Right cardiac atrium (tissue), 5 donors: ENCODE measurements around the gene RAPGEF4. TPM values are rescaled to one million over a fixed set of nuclear protein-coding genes. Genes with fewer than 3 reads are reported as not detected.
A peak's percentile ranks its signal among the peaks of the same experiment; 100 is the strongest.
"Not testable (repeated sequence)": the region's sequence is repeated elsewhere in the genome, so short reads cannot be mapped to it uniquely, and the experiment has no call there.

ENCODE experiments used
- ATAC-seq, 2 donors: fragments of 200-7000 bp; cut with Tn5 transposase; one replicate each; pipeline versions ENCODE4 v1.8.0 to v1.9.1; 2020; ENCODE audit warnings: moderate library complexity in 2 of 2, mild to moderate bottlenecking in 1 of 2
- DNase-seq, 3 donors: peaks; one replicate each; pipeline ENCODE4 v3.0.0-alpha.2; 2020
- H3K27ac ChIP-seq: one replicate; pipeline ENCODE4 v1.5.1; 2013; ENCODE audit warnings: mild to moderate bottlenecking, low read length, control low read depth, moderate library complexity
- H3K27me3 ChIP-seq: one replicate; pipeline ENCODE4 v1.6.1; 2013; ENCODE audit not compliant: control insufficient read depth, insufficient read depth
- H3K4me1 ChIP-seq: one replicate; pipeline ENCODE4 v1.6.1; 2013; ENCODE audit warnings: low read length; ENCODE audit not compliant: control insufficient read depth, insufficient read depth
- H3K4me3 ChIP-seq: one replicate; pipeline ENCODE4 v1.5.1; 2013; ENCODE audit warnings: low read length, control low read depth
- H3K9me3 ChIP-seq: one replicate; pipeline ENCODE4 v1.6.1; 2013; ENCODE audit warnings: low read length; ENCODE audit not compliant: control insufficient read depth
- WGBS: extraction: QIAGEN DNeasy Blood & Tissue Kit; methylation state at CpG from one replicate; pipeline ENCODE4 v1.1.7; 2013; 5-methylcytosine and 5-hydroxymethylcytosine counted together
- intact Hi-C, 4 donors: fragments of 100-400 bp; cut with DNase I; formaldehyde crosslinking; loops; one replicate each; pipeline versions ENCODE4 v1.11.0 to v1.14.0; 2022 to 2023
- polyA plus RNA-seq: library from polyadenylated mRNA; stranded (reverse); fragments of 200-250 nt; gene quantifications from one replicate; pipeline ENCODE4 v1.2.3, GENCODE V29; 2013
- total RNA-seq, 4 donors: library from RNA; stranded (reverse); fragmentation: NEBNext Ultra II Directional; extraction: Animal tissue kit (Norgen Biotek cat#: 25700); gene quantifications; one replicate each; pipeline ENCODE4 v1.2.1, GENCODE V29; 2021
- donor health status: healthy with polysubstance abuse.
- donor health status: DM: no; HTN: yes; CAD: no.
- donor health status: DM: no; HTN: no; CAD: no.
- donor health status: DM: no; HTN: yes; CAD: no; lungs with severe emphysema.
- donor health status: DM: yes; HTN: yes; CAD: no.

Gene RAPGEF4
- total and polyA plus RNA-seq, 5 donors = 5.9 to 11.3 (median 8.8) TPM

DNA sequence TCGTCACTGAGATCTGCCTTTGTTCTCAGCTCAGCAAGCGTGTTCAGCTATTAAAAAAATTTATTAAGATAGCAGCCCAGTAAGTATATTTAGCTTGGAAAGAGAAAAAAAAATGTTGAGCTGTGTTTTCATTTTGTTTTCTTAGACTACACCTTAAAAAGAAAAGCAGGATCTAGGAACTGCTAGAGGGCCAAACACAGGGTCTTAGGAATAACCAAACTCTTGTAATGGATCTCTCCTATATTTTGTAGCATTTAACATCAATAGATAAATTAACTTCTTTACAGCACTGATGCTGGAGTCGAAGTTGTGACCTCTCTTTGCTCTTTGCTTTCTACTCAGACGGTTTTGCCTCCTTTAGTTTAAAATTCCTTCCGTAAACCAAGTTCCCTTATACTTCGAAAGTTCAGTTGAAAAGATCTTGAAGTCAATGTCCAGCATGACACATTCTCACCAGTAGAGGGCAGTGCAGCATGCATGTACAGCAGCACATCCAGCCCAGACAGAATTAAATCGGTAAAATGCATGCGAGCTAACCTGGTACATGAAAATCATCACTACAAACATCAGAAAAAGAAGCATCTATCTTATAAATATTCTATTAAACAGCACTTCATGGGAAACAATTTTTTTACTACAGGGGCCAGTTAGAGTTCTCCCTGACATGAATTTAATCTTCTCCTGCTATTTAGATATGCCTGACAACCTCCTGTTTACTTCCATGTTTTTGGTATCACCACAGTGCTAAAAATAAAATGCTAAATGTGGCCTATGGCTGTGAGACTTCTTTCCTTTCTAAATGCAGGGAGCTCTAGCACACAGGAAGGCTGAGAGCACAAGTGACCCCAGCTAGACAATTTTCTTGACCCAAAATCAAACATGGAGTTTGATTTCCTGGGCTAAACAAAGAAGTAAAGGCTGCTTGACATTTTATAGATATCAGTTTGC, 291.8 kb downstream of the RAPGEF4 start:
- ATAC-seq (peak; percentile 73 to 82), DNase-seq (peak; percentile 80 to 90 (median 81))
- WGBS = 13% methylated on average over 8 of the region's 8 CpGs
- Histone ChIP-seq H3K27me3 (no peaks in the 10 kb centered on the region), H3K9me3 (no peaks in the 10 kb centered on the region), H3K4me1 (peaks cover 4% of the 10 kb centered on the region), H3K4me3 (no peak overlapping the region), H3K27ac (peak overlapping the region; percentile 86)
- intact Hi-C loops = loop anchor here (2.0 to 5.0 kb wide), 5 partner anchors 50 to 185 kb away; partner anchors contain the start of gene MAP3K20 (in 1 of the 4)

GRCh38 chr2:173028141-173028540, 292.5 kb downstream of the RAPGEF4 start:
- H3K4me3 ChIP-seq = no peak overlapping the region
- intact Hi-C loops = loop anchor here (5.0 kb wide), 4 partner anchors 49 to 184 kb away; partner anchors contain the start of gene MAP3K20 (in 1 of the 4)
- WGBS = 57% methylated on average over 1 of the region's 1 CpG
- ATAC-seq (peak; percentile 54 to 57), DNase-seq (no peak)
- peaks cover 4% of the 10 kb centered on the region for H3K4me1 ChIP-seq
- no peaks in the 10 kb centered on the region for H3K27me3 ChIP-seq
- peak overlapping the region; percentile 86 for H3K27ac ChIP-seq
- no peaks in the 10 kb centered on the region for H3K9me3 ChIP-seq

- DNase-seq = no peak
- 65% methylated on average over 5 of the region's 5 CpGs for WGBS
- H3K4me1 ChIP-seq = peaks cover 4% of the 10 kb centered on the region
These were observed 293.0 kb downstream of the RAPGEF4 start for GRCh38 chr2:173028671-173029070.

GRCh38 chr2:173030561-173031490, 295.2 kb downstream of the RAPGEF4 start:
- peaks cover 4% of the 10 kb centered on the region for H3K4me1 ChIP-seq
- no peak overlapping the region for H3K4me3 ChIP-seq
- no peak for DNase-seq
- WGBS = 67% methylated on average over 9 of the region's 9 CpGs
- no peaks in the 10 kb centered on the region for H3K9me3 ChIP-seq
- H3K27me3 ChIP-seq = no peaks in the 10 kb centered on the region
- intact Hi-C loops = no loop called here
- peak overlapping the region; percentile 17 for H3K27ac ChIP-seq
- no peak for ATAC-seq

More at GRCh38 chr2:173028671-173029070, 293.0 kb downstream of the RAPGEF4 start:
- ATAC-seq = no peak
- peak overlapping the region; percentile 88 for H3K27ac ChIP-seq
- intact Hi-C loops = loop anchor here (5.0 kb wide), 4 partner anchors 49 to 184 kb away; partner anchors contain the start of gene MAP3K20 (in 1 of the 4)
- H3K4me3 ChIP-seq = no peak overlapping the region
- H3K9me3 ChIP-seq = no peaks in the 10 kb centered on the region
- H3K27me3 ChIP-seq = no peaks in the 10 kb centered on the region

- intact Hi-C loops = no loop called here
- no peak overlapping the region for H3K27ac ChIP-seq
- H3K27me3 ChIP-seq = no peaks in the 10 kb centered on the region
- no peak overlapping the region for H3K4me3 ChIP-seq
- no peak for ATAC-seq
- peaks cover 4% of the 10 kb centered on the region for H3K4me1 ChIP-seq
- DNase-seq = no peak
- H3K9me3 ChIP-seq = no peaks in the 10 kb centered on the region
- WGBS = 98% methylated on average over 4 of the region's 4 CpGs
These were observed 296.4 kb downstream of the RAPGEF4 start for GRCh38 chr2:173032032-173032431.

GRCh38 chr2:173033084-173033483, 297.4 kb downstream of the RAPGEF4 start:
- Histone ChIP-seq H3K27me3 (no peaks in the 10 kb centered on the region), H3K27ac (no peak overlapping the region), H3K4me1 (peaks cover 7% of the 10 kb centered on the region), H3K4me3 (no peak overlapping the region), H3K9me3 (no peaks in the 10 kb centered on the region)
- no peak for ATAC-seq
- DNase-seq = no peak
- intact Hi-C loops = no loop called here
- WGBS = 98% methylated on average over 3 of the region's 3 CpGs

DNA sequence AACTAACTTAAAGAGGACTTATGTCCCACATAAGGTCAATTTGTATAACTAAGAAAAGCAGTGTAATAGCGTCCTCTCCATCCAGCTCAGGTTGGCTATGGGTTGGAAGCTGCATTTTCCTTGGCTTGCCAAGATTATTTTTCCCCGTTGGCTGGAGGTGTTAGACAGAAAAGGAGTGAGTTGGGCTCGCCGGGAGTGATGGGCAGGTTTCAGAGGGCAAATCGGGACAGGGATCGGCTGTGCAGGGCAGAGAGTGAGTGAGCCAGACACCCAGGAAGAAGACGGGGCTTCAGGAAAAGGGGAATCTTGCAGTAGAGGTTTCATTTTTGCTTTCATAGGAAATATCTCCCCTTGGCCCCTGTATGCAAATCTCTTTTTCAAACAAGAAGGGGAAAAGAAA, 298.5 kb downstream of the RAPGEF4 start:
- DNase-seq (no peak), ATAC-seq (no peak)
- intact Hi-C loops = no loop called here
- WGBS = 60% methylated on average over 7 of the region's 7 CpGs
- Histone ChIP-seq H3K9me3 (no peaks in the 10 kb centered on the region), H3K4me1 (peaks cover 7% of the 10 kb centered on the region), H3K27ac (no peak overlapping the region), H3K4me3 (no peak overlapping the region), H3K27me3 (no peaks in the 10 kb centered on the region)

GRCh38 chr2:173037245-173038120, 301.8 kb downstream of the RAPGEF4 start:
- H3K4me3 ChIP-seq = no peak overlapping the region
- no peaks in the 10 kb centered on the region for H3K27me3 ChIP-seq
- DNase-seq (peak; percentile 28 to 82 (median 60)), ATAC-seq (peak; percentile 75 to 91)
- intact Hi-C loops = loop anchor here in 1 of 4 donors (5.0 kb wide), 1 partner anchor 40 kb away; the partner anchor contains the start of gene MAP3K20
- peak overlapping the region; percentile 53 for H3K27ac ChIP-seq
- WGBS = 28% methylated on average over 12 of the region's 12 CpGs
- no peaks in the 10 kb centered on the region for H3K9me3 ChIP-seq
- peaks cover 5% of the 10 kb centered on the region for H3K4me1 ChIP-seq

- not testable (repeated sequence) for DNase-seq, H3K27ac ChIP-seq, H3K9me3 ChIP-seq, H3K4me1 ChIP-seq, H3K27me3 ChIP-seq, H3K4me3 ChIP-seq, ATAC-seq
- 78% methylated on average over 2 of the region's 2 CpGs for WGBS
- intact Hi-C loops = loop anchor here in 1 of 4 donors (5.0 kb wide), 1 partner anchor 39 kb away; the partner anchor contains the start of gene MAP3K20
These were observed 302.6 kb downstream of the RAPGEF4 start for GRCh38 chr2:173038257-173038656.

DNA sequence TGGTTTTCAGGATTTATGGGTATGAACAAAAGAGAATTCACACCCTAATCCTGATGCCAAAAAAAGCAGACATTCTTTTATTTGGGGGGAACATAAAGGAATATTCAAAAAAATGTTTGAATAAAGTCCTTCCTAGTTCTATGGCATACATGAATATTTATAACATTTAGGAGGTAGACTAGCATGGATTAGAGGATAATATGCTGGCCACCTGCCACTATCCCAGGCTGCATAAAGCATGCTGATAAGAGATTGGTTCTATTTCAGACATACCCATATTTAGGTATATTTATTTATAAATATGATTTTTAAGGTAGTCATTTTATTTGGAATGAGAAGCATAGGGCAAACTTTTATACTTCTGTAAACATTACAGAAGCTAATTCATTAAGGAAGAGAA, 305.1 kb downstream of the RAPGEF4 start:
- peaks cover 5% of the 10 kb centered on the region for H3K4me1 ChIP-seq
- no peaks in the 10 kb centered on the region for H3K27me3 ChIP-seq
- H3K9me3 ChIP-seq = no peaks in the 10 kb centered on the region
- DNase-seq (no peak), ATAC-seq (no peak)
- H3K27ac ChIP-seq = no peak overlapping the region
- intact Hi-C loops = no loop called here
- H3K4me3 ChIP-seq = no peak overlapping the region
